ENCODE measurements around the gene NHSL2. TPM values are rescaled to one million over a fixed set of nuclear protein-coding genes. Genes with fewer than 3 reads are reported as not detected.

Gene NHSL2
- total RNA-seq, 4 donors from 2014 or later, result 1.6 to 6.0 (median 3.6) TPM

DNA sequence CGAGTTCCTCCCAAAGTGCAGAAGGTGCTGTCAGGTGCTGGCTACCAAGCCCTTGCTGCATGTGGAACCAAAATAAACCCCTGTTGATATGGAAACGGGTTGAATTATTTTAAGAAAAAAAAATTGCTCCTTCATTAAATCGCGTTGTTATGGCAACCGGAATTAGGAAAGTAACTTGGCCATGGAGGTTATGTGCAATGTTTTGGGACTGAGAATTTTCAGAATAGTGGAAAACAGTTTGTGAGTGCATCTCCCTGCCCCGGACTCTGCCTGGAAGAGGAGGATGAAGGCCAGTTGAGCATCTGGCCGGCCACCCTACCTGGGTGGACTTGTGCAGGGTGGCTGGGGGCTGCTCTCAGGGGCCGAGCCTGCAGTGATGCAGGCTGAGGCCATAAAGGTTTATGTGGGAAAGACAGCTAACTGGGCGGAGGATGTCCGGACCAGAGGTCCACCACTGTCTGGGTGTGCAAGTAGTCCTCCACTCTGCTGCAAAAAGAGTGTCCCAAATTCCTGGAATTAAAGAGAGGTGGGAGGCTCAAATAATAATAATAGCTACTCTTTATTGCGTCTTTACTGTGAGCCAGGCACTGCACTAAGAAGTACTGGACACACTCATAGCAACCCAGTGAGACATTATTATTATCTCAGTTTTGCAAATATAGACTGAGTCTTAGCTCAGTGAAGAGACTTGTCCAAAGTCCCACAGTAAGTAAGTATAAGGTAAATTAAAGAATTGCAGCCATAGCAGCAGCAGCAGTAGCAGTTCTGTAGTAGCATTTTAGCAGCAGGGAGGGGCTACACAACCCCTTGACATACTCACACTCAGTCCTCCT lies 200.4 kb downstream of the NHSL2 start:
- in situ Hi-C loops (cut with MboI; ENCODE audit: low pct_ligation_motif_present in 1 of 4, low pct_unique_long_range_greater_than_20kb in 1 of 4, low sequenced_read_pairs in 3 of 4), result loop anchor here in 1 of 4 donors (10.0 kb wide), 1 partner anchor 106 kb away; no protein-coding TSS in a partner anchor
- Histone ChIP-seq H3K27me3 (no peaks in the 10 kb centered on the region), H3K4me1 (no peaks in the 10 kb centered on the region), H3K4me3 (no peak overlapping the region), H3K27ac (no peak overlapping the region), H3K9me3 (no peaks in the 10 kb centered on the region), H3K36me3 (no peaks in the 10 kb centered on the region)
- TF ChIP-seq POLR2AphosphoS5 (IDR thresholded peaks at IDR 0.05) (no peak), POLR2A (IDR thresholded peaks at IDR 0.05) (no peak), EP300 (IDR thresholded peaks at IDR 0.05; ENCODE audit: low read depth) (no peak)
- TF ChIP-seq, protein P1, sequence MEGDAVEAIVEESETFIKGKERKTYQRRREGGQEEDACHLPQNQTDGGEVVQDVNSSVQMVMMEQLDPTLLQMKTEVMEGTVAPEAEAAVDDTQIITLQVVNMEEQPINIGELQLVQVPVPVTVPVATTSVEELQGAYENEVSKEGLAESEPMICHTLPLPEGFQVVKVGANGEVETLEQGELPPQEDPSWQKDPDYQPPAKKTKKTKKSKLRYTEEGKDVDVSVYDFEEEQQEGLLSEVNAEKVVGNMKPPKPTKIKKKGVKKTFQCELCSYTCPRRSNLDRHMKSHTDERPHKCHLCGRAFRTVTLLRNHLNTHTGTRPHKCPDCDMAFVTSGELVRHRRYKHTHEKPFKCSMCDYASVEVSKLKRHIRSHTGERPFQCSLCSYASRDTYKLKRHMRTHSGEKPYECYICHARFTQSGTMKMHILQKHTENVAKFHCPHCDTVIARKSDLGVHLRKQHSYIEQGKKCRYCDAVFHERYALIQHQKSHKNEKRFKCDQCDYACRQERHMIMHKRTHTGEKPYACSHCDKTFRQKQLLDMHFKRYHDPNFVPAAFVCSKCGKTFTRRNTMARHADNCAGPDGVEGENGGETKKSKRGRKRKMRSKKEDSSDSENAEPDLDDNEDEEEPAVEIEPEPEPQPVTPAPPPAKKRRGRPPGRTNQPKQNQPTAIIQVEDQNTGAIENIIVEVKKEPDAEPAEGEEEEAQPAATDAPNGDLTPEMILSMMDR (IDR thresholded peaks at IDR 0.05), result no peak
- DNase-seq, result no peak
- WGBS, 2 donors (ENCODE audit: low coverage in 1 of 2), result 84 to 100% methylated on average over 1 to 11 of the region's 11 CpGs
- intact Hi-C loops (cut with DNase I; ENCODE audit: low total_unique reads), result no loop called here

DNA sequence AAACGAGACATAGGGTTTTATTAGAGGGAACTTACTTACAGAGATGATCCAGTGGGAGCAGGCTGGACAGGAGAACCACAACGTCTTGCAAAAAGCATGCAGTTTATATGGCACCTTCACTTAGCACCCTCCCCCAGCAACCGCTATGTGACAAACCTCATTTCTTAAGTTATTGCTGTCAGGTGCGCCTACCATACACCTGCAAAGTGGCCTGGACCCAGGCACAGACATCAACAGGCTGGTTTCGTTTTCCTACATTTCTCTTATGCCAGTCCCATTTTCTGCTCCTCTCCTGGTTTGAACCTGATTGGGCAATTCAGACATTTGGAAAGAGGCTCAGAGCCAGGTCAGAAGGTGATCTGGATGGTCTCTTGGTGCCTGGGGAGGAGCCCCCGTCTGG lies 202.8 kb downstream of the NHSL2 start:
- H3K27ac ChIP-seq, result no peak overlapping the region
- DNase-seq, result no peak
- no peaks in the 10 kb centered on the region for H3K4me1 ChIP-seq
- no peaks in the 10 kb centered on the region for H3K27me3 ChIP-seq
- intact Hi-C loops (cut with DNase I; ENCODE audit: low total_unique reads) (no loop called here), in situ Hi-C loops (cut with MboI; ENCODE audit: low pct_ligation_motif_present in 1 of 4, low pct_unique_long_range_greater_than_20kb in 1 of 4, low sequenced_read_pairs in 3 of 4) (loop anchor here in 1 of 4 donors (10.0 kb wide), 1 partner anchor 109 kb away; no protein-coding TSS in a partner anchor)
- no peaks in the 10 kb centered on the region for H3K9me3 ChIP-seq
- WGBS, 2 donors (ENCODE audit: low coverage in 1 of 2), result 65% methylated on average over 6 of the region's 6 CpGs; no CpG with 5 or more reads in 1 of the 2 donors
- H3K4me3 ChIP-seq, result no peak overlapping the region
- no peaks in the 10 kb centered on the region for H3K36me3 ChIP-seq
- TF ChIP-seq POLR2AphosphoS5 (IDR thresholded peaks at IDR 0.05), result no peak

DNA sequence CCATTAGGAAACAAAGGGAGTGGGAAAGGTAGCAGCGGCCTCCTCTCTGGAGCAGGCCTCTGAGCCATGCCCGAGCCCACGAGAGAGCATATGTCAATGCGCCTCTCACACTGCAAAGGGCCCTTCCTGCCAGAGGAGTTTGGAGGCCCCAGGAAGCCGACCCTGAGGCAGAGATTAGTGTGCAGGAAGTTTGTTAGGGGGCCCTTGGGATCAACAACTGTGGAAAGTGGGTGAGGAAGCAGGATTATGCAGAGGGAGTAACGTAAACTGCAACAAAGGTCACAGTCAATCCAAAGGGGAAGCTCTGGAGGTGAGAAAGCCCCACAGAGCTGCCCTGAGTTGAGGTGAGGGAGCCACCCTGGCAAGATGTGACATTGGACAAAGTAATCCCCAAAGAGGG lies 203.7 kb downstream of the NHSL2 start:
- no peak overlapping the region for H3K27ac ChIP-seq
- no peak overlapping the region for H3K4me3 ChIP-seq
- no peak for DNase-seq
- H3K9me3 ChIP-seq, result no peaks in the 10 kb centered on the region
- in situ Hi-C loops (cut with MboI; ENCODE audit: low pct_ligation_motif_present in 1 of 4, low pct_unique_long_range_greater_than_20kb in 1 of 4, low sequenced_read_pairs in 3 of 4) (loop anchor here in 1 of 4 donors (10.0 kb wide), 1 partner anchor 110 kb away; no protein-coding TSS in a partner anchor), intact Hi-C loops (cut with DNase I; ENCODE audit: low total_unique reads) (no loop called here)
- H3K4me1 ChIP-seq, result no peaks in the 10 kb centered on the region
- TF ChIP-seq POLR2A (IDR thresholded peaks at IDR 0.05), result no peak
- no peak for TF ChIP-seq EP300 (IDR thresholded peaks at IDR 0.05; ENCODE audit: low read depth)
- no peak for TF ChIP-seq POLR2AphosphoS5 (IDR thresholded peaks at IDR 0.05)
- TF ChIP-seq, protein P1 (IDR thresholded peaks at IDR 0.05), result no peak
- WGBS, 2 donors (ENCODE audit: low coverage in 1 of 2), result 65% methylated on average over 6 of the region's 6 CpGs; no CpG with 5 or more reads in 1 of the 2 donors
- no peaks in the 10 kb centered on the region for H3K36me3 ChIP-seq
- H3K27me3 ChIP-seq, result no peaks in the 10 kb centered on the region

DNA sequence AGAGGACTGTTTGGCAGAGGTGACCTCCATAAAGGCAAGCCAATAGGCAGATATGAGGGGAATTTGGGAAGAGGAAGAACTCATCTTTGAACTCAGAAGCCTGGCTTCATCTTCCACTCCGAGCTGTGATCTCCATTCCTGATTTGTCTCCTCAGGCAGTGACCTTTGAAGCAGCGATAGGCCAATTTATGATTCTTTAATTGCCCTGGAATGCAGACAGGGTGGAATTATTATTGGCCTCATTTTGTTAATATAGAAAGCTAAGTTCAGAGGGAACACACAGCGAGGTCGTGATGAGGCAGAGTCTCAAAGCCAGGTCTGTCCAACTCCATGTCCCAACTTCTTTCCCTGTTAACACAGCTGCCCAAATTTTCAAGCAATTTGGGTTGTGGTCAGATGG lies 204.2 kb downstream of the NHSL2 start:
- no peak for DNase-seq
- Histone ChIP-seq H3K27me3 (no peaks in the 10 kb centered on the region), H3K4me3 (no peak overlapping the region), H3K36me3 (no peaks in the 10 kb centered on the region), H3K27ac (no peak overlapping the region), H3K9me3 (no peaks in the 10 kb centered on the region), H3K4me1 (no peaks in the 10 kb centered on the region)
- intact Hi-C loops (cut with DNase I; ENCODE audit: low total_unique reads), result no loop called here
- no peak for TF ChIP-seq POLR2A (IDR thresholded peaks at IDR 0.05)
- no peak for TF ChIP-seq POLR2AphosphoS5 (IDR thresholded peaks at IDR 0.05)
- no peak for TF ChIP-seq EP300 (IDR thresholded peaks at IDR 0.05; ENCODE audit: low read depth)
- TF ChIP-seq, protein P1 (IDR thresholded peaks at IDR 0.05), result no peak
- 20 to 73% methylated on average over 1 to 4 of the region's 4 CpGs for WGBS, 2 donors (ENCODE audit: low coverage in 1 of 2)
- in situ Hi-C loops (cut with MboI; ENCODE audit: low pct_ligation_motif_present in 1 of 4, low pct_unique_long_range_greater_than_20kb in 1 of 4, low sequenced_read_pairs in 3 of 4), result loop anchor here in 1 of 4 donors (10.0 kb wide), 1 partner anchor 110 kb away; no protein-coding TSS in a partner anchor
